Stimulated activated CD8-positive, alpha-beta memory T cell treated with anti-CD3 and anti-CD28 coated beads, Interleukin-15, amount 100 ng/mL, for 48 hours (primary cell): ENCODE data around the gene MAP7.
"Not testable (repeated sequence)": the region's sequence is repeated elsewhere in the genome, so short reads cannot be mapped to it uniquely, and the experiment has no call there.

Experiments used
- DNase-seq, 2 donors: peaks; one replicate each; pipeline ENCODE4 v3.0.0-alpha.2; 2020; ENCODE audit warnings: low read depth in 2 of 2

The MAP7 gene

GRCh38 chr6:136470044-136470443, 80.2 kb downstream of the MAP7 start:
- DNase-seq: no peak

DNA sequence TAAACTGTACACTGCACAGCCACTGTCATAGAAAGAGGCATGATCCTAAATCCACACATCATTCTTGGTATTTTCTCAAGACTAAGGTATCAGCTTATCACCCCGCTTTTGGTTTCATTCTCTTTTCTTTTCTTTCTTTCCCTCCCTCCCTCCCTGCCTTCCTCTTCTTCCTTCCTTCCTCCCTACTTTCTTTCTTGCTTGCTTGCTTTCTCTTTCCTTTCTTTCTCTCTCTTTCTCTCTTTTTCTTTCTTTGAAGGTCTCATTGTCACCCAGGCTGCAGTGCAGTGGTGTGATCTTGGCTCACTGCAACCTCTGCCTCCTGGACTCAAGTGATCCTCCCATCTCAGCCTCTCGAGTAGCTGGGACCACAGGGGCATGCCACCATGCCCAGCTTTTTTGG, 81.1 kb downstream of the MAP7 start:
- no peak for DNase-seq

DNA sequence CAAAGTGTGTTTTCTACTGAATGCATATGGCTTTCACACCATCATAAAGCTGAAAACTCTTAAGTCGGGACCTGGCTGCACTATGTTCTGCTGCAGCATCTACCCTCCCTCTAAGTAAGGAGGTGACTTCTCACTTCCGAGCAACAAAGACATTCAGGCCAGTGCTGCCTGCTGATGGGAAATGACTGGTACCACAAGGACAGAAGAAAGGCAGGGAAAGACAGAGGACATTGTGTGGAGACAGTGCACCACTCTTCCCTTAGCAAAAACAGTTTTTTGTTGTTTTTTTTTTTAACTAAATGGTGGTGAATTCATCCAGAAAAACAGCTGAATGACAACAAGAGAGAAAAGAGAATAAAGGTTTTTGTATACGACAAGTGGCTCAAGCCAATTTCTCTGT, 81.5 kb downstream of the MAP7 start:
- DNase-seq: no peak

GRCh38 chr6:136467186-136467585, 83.0 kb downstream of the MAP7 start:
- no peak for DNase-seq

DNA sequence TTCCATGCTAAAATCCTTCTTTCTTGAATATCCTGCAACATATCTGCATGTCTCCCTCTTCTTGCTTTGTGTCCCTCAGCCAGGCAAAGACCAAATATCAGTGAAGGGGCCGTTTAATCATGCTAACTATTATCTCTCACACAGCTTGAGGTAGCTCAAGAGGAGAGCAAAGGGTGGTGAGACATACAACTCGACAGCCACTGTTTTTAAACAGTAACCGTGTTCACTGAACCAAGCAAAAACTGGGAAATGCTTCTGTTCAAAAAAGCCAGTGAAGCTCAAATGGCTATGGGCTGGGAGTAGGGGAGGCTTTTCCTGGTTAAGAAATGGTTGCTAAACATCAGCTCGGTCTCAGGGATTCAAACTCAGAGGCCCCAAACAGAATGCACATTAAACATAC, 83.4 kb downstream of the MAP7 start:
- no peak for DNase-seq

GRCh38 chr6:136465766-136466303, 84.4 kb downstream of the MAP7 start:
- DNase-seq: no peak

GRCh38 chr6:136464874-136465273, 85.3 kb downstream of the MAP7 start:
- no peak for DNase-seq

DNA sequence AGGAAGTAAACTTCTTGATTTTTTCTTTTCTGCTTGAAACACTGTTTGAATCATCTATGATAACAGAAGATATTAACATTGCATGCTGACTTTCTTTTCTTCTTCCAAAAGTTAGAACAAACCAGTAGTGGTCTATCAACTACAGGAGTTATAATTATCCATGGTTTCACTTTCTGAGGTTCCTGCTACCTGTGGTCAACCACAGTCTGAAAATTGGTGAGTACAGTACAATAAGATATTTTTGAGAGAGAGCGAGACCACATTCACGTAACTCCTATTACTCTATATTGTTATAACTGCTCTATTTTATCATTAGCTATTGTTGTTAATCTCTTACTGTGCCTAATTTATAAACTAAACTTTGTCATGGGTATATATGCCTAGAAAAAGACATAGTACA, 86.1 kb downstream of the MAP7 start:
- no peak for DNase-seq

DNA sequence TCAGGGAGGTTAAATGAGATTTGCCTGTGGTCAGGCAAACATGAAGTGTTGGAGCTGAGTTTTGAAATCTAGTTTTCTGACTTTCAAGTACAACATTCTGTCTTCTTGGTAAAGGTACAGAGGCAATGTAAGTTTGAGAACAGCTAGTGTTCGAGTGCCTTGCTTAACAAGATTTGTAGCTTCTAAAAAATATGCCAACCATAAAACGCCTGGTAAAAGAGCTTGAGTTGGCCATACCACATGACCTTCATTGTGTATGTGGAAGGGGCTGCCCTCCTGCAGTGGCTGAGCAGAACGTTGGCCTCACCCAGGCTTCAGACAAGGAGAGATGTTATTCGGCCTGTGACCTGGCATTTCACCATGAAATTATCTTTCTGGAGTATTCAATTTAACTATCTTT, 86.5 kb downstream of the MAP7 start:
- DNase-seq: no peak

GRCh38 chr6:136446579-136447187, 103.5 kb downstream of the MAP7 start:
- DNase-seq: no peak

DNA sequence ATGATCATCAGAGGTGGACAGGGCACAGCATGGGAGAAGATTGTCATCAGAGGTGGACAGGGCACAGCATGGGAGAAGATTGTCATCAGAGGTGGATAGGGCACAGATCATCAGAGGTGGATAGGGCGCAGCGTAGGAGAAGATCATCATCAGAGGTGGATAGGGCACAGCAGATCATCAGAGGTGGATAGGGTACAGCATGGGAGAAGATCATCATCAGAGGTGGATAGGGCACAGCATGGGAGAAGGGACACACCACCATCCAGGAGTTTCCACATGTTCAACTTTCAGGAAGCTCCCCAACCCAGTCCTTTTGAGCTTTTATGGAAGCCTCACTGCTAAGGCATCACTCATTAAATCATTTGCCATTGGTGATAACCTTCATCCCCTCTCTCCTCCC, 104.1 kb downstream of the MAP7 start:
- no peak for DNase-seq

DNA sequence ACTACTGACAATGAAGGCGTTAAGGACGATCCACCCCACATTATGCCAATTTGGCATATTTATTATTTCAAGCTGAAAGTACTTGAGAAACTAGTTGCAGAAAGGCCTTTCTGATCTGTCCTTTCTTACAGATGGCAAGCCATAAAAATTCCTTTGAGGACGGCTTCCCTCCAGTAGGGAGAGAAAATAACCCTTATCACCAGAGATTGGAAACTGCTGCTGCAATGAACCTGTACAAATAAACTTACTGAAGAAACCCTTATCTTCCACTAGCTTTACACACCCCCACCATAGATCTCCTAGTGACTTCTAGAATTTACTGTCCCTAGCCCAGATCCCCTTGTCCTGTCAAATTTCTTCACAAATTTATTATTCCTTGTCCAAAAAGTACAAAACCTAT, 105.2 kb downstream of the MAP7 start:
- DNase-seq: no peak

GRCh38 chr6:136440203-136440602, 110.0 kb downstream of the MAP7 start:
- DNase-seq: no peak

- DNase-seq: no peak
These were observed 110.6 kb downstream of the MAP7 start for GRCh38 chr6:136439514-136440190.

GRCh38 chr6:136438441-136438840, 111.8 kb downstream of the MAP7 start:
- no peak for DNase-seq

DNA sequence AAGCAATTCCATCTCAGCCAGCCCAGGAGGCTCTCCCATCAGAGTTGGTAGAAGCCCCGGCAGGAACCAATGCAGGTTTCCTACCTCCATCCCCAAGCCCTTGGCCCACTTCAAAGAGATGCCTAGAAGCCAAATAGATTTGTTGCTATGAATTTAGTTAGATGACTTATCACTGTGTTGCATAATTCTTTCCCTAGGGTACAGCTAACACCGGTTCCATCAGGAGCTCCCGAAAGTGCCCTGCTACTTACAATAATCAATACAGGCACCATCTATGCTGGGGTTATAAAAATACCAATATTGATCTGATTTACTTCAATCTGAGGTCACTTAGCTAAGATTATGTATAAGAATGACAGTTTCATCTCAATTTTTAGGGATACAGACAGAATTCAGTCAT, 113.0 kb downstream of the MAP7 start:
- no peak for DNase-seq

DNA sequence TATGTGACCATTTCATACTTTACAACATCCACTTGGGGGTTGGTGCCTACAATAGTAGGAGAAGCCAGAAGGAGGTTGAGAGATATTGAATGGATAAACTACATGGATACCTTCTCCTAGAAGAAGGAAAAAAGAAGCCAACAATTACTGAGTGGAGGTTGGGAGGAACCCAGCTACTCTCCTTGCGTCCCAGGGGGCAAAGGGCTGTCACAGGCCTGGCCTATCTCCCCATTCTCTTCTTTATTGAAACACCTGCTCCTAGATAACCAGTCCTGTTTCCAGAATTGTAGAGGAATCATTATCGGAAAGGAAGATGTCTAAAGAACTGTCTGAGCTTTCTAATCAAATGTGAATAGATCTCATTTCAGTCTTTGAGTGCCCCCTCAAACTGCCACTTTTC, 115.1 kb downstream of the MAP7 start:
- no peak for DNase-seq

DNA sequence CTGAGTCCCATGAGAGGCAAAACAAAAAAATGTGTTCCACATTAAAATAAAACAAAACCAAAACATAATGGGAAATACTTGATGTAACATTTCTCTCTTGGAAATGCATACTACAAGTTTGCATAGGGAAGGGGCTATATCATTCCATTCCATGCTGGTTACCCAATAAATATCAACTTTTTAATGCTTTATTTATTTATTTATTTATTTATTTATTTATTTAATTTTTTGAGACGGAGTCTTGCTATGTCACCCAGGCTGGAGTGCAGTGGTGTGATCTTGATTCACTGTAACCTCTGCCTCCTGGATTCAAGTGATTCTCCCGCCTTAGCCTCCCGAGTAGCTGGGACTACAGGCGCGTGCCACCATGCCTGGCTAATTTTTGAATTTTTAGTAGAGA, 118.9 kb downstream of the MAP7 start:
- not testable (repeated sequence) for DNase-seq

DNA sequence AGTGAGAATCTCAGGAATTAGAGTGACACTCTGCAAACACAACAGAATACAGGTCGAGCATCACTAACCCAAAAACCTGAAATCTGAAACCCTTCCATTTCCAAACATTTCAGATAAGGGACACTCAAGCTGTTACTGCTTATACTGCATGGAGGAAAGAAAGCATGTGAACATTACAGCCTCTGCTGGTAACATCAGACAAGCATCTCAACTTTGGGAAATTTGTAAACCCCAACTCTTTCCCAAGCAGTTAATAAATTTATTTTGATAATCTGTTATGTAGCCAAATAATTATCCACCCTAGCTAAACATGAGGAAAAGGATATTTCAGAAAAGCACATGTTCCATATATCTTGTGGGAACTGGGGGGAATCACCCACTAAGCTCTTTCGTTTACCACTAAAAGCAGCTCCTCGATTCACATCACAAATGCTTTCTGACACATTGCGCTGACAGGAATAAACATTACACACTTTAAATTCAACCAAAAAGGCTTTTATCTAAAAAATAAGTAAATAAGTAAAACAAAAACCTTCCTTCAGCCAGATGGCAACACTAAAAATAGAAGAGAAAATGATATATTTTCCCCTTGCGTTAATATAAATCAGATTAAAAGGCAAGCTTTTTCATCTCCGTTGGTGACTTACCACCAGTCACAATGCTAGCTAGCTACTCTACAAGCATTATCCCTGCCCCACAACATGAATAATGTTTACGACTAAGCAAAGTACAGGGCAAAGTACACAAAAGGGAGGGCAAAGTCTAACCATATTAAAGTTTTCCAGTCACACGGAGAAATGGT, 120.8 kb downstream of the MAP7 start:
- DNase-seq: no peak

DNA sequence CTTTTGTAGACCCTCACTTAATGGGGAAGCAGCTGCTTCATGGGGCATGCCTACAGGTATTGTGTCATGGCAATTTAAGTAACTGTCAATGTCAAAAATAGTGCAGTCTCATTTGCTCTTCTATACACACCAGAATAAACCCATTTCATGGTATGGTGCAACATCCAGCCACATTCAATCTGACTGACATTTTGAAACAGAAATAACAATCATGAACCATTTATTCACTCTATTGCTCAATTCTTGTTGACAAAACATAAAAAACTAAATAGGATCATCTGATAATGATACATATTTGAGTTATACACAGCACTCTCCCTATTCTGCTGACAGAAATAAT, 122.9 kb downstream of the MAP7 start:
- no peak for DNase-seq

- DNase-seq: no peak
These were observed 123.4 kb downstream of the MAP7 start for GRCh38 chr6:136426627-136427377.

- DNase-seq: no peak
These were observed 124.4 kb downstream of the MAP7 start for GRCh38 chr6:136425793-136426192.
